ENCODE measurements around the gene BEND2. TPM values are rescaled to one million over a fixed set of nuclear protein-coding genes. Genes with fewer than 3 reads are reported as not detected.
"Not testable (repeated sequence)": the region's sequence is repeated elsewhere in the genome, so short reads cannot be mapped to it uniquely, and the experiment has no call there.

BEND2 gene
- polyA plus RNA-seq (ENCODE audit: insufficient read length in 4 of 4): under 1 TPM; 0.03 to 0.14 (median 0.05) TPM

DNA sequence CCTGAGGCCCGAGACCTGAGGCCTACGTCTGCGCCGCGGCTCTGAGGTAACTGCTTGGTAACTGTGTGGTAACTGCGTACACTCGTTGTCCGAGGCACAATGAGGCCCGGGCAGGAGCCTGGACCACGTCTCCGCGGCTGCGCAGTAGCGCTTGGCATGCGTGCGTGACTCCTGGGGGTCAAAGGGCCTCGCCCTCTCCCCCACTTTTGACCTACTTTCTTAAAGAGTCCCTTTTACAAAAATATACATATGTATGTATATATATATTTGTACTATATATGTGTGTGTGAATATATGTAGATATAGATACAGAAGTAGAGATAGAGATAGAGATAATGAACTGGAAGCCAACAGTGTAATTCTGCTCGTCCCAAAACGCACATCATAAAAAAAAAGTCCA, at the start of gene BEND2:
TSS of gene BEND2 (minus strand) at position 101 of the 400 bp plus-strand sequence. CDS start 136 bp downstream, outside the sequence.
- DNase-seq (ENCODE audit: low read depth in 4 of 4, low spot score in 2 of 4): no peak

DNA sequence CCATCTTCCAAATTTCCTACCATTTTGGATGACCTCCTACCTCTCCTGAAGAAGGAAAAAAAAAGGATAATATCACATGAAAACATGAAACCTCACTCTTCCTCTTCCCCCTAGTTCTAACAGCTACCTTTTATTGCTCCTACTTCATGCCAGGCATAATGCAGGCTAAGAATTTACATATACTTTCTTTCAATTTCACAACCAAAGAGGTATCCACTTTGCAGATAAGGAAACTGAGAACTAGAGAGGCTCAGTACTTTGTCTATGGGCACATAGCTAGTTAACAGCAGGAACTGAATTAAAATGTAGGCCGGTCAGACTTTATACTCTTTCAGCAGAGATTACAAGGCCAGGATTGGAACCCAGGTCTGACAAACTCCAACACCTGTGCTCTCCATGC, 34.4 kb upstream of the BEND2 start:
- DNase-seq (ENCODE audit: low read depth in 4 of 4, low spot score in 2 of 4): no peak

DNA sequence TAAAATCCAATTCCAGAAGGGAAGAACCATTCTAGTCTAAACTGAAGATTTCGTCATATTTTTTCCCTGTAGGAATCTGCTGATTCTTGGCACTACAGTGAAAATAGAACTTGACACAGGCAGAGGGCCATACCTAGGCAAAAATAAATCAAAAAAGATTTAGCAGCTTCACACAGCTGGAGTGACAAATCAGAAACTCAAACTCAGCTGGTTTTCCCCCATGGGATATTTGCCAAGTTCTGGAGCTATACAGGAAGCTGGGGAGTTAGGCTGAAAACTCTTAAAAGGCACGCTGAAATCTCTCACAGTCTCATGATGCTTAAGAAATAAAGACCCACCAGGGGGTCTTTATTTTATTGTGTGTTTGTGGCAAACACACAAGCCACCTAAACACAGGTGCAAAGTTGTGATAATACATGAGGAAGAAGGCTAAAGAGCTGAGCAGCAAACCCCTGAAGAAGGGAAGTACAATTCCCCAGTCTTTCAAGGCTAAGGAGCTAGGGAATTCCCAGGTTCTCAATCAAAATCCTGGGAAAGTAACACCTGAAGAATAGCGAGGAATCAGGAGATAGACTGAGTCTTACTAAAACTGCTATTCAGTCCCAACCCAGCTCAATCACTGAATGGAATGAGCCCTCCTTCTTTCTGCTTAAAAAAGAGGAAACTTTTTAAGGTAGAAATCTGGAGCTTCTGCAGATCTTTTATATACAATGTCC, 32.1 kb upstream of the BEND2 start:
- DNase-seq (ENCODE audit: low read depth in 4 of 4, low spot score in 2 of 4): no peak

DNA sequence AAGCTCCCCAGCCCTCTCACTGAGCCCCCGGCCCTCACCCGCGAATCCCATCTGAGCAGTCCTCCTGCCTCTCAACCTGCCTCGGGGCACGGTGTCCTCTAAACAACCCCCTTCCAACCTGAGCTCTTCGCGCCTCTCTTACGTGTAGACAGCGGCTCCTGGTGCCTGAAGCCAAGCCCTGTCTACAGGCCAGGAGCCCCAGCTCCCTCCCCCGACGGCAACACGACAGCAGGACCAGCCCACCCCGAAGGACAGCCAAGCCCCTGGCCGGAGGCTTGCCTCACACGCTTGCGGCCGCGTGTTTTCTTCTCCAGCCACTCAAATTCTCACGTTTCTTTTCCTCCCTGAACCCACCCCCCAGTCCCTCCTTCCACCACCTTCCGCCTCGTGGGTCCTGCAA, 9.0 kb upstream of the BEND2 start:
- DNase-seq (ENCODE audit: low read depth in 4 of 4, low spot score in 2 of 4): not testable (repeated sequence)

DNA sequence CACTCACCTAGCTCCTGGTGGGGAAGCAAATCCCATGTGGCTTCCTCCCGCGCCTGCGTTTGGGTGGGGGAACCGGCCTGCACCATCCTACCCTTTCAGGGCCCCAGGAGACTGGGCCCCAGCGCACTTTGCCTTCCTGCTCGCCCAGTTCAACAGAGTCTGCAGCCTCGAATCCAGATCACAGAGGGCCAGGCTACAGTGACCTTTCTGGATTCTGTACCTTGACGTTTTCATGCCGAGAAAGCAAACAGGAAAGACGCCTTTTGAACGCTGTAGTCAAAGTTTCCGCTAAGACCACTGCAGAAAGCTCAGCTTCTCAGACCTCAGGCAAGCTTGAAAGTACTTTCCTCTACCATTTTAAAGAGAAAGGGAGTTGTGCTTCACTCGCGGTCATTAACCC, 7.4 kb upstream of the BEND2 start:
- DNase-seq (ENCODE audit: low read depth in 4 of 4, low spot score in 2 of 4): no peak

DNA sequence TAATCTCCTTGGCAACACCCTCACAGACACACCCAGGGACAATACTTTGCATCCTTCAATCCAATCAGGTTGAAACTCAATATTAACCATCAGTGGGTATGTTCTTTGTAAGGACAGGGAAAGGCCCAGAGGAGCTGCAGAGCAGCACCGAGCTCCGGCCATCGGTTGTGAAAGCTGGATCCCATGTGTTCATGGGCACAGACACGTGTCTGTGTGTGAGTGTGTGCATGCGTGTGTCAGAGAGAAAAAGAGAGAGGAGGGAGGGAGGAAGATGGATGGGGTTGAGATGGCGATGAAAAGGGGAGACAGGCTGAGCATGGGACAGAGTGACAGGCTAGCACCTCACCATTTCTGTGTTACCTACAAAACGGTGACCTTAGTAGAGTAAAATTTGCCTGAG, 6.8 kb upstream of the BEND2 start:
- DNase-seq (ENCODE audit: low read depth in 4 of 4, low spot score in 2 of 4): no peak

DNA sequence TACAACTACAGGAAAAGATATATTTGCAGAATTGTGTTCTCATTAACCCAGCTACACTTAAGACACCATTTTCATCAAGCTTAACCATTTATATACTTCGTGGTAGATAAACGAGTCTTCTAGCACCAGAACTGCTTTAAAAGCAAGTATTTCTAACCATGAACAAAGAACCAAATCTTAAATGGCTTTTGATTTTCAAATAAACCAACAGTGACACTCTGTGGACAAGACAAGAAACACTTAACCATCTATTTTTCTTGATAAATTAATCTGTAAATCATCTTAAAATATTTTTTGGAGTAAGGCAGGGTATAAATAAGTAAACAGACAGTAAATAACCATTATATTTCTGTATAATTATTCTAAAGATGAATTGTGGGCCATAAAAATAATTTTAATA, 10.2 kb downstream of the BEND2 start:
- peak in 1 of 4 donors; percentile 10 for DNase-seq (ENCODE audit: low read depth in 4 of 4, low spot score in 2 of 4)

DNA sequence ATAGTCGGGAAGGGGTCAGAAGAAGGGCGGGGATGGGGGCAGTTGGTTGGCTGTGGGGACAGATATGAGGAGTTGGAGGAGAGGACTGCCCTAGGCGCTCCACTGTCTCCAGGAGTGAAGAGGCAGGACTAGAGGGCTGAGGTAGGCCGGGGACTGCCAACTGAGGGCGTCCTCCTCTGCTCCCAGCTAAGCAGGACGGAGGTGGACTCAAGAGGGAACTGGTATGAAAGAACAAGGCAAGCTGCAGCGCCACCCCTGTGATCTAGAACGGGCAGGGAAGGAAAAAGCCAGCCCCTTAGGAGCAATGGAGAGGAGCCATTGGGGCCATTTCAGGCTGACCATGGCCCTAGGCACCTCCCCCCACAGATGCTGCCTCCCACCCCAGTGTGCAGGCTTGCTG, 14.0 kb downstream of the BEND2 start:
- no peak for DNase-seq (ENCODE audit: low read depth in 4 of 4, low spot score in 2 of 4)

DNA sequence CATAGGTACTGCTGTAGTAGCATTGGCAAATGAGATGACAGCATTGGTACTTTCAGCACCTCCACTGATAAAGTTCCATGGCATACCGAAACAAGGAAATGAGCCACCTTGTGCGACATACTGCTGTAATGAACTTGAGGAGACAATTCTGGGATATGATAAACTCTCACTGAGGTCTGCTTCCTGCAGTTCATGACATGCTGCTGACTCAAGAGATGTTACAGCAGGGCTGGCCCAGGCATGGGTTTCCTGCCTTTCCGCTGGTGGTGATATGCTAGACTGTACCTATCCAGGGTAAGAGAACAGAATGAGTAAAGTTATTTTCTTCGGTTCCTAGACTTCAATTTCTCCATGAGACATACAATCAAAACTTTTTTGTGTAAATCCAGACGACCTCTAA, 17.1 kb downstream of the BEND2 start:
- DNase-seq (ENCODE audit: low read depth in 4 of 4, low spot score in 2 of 4): no peak

DNA sequence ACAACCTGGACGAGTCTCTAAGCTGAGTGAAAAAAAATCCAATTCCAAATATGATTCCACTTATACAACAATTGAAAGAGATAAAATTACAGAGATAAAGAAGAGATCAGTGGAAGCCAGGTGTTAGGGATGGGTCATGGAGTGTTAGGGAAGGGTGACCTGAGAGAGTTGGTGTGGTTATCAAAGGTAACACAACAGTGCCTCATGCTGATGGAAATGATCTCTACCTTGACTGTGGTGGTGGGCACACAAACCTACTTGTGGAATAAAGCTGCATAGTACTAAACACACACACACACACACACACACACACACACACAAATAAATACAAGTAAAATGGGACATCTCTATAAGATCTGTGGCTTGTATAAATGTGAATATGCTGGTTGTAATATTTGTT, 26.0 kb downstream of the BEND2 start:
- no peak for DNase-seq (ENCODE audit: low read depth in 4 of 4, low spot score in 2 of 4)

DNA sequence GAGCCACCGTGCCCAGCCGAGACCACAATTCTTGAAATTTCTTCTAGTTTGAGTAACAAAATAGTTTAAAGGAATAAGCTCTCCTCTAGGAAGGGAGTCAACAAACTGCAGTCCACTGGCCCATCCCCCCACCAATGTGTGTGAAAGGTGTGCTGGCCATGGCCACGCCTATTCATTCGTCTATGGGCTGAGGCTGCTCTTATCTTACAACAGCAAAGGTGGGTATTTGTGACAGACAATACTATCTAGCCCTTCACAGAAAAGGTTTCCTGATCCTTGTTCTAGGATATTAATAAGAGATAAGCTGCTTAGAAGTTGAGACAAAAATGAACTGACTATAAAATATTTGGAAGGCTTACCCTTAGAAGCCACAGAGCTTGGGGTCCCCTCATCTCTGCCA, 41.2 kb downstream of the BEND2 start:
- no peak for DNase-seq (ENCODE audit: low read depth in 4 of 4, low spot score in 2 of 4)

DNA sequence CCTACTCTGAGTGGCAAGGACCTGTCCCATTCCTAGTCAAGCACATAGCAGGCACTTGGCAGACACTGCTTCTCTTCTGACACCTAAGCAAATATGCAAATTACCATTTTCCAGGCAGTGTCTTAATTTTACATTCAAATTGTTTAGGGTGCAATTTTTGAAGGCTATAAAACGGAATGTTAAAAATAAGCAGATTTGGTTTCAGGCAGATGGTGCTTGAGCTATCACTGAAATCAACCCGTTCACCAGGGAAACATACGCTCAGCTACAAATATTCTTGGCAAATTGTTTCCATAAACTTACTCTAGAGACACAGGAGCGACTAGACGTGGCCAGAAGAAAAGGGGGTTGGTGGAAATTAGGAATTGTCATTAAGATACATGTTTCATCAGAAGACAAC, 45.7 kb downstream of the BEND2 start:
- no peak for DNase-seq (ENCODE audit: low read depth in 4 of 4, low spot score in 2 of 4)

DNA sequence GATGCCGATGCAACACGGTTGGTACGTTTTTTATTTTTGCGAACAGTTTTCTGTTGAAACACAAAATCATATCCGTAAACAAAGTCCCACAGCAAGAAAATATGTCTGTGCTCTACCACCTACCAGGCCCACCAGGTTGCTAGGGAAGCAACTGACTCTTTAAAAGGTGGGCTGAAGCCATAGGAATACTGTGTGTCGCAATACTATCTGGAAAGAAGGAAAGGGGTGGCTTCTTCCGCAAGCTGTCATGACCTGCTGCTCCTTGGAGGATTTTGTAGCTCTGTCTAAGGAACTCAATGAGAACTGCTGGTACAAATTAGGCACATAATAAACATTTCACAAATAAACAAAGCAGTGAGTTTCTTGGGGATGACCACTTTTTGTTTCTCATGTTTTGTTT, 46.5 kb downstream of the BEND2 start:
- DNase-seq (ENCODE audit: low read depth in 4 of 4, low spot score in 2 of 4): no peak

DNA sequence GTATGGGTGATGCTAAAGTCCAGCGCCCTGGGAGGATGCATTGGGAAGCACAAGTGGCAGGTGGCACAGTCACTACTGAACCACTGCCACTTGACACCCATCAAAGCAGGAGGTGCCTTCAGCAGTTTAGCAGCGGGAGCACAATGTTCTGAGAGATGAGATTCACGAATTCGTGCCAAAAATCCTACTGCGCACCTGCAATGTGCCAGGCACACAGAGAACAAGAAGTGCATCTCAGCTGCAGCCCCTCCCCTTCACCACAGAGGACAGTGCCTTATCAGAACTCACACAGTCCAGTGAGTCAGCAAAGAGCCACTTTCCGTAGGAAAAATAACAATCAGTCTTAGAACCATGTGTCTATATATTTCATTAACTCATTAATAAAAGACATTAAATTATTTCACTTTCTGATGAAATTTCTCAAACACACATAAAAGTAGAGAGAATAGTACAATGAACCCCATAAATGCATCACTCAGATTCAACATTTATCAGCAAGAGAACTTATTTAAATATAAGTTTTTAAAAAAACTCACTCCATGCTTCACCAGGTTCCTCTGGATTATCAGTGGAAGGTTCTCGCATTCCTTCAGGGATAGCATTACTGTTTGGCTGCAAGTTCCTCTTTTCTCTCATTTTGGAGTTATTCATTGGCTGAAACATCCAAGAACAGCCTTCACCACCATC, 47.0 kb downstream of the BEND2 start:
- no peak for DNase-seq (ENCODE audit: low read depth in 4 of 4, low spot score in 2 of 4)

DNA sequence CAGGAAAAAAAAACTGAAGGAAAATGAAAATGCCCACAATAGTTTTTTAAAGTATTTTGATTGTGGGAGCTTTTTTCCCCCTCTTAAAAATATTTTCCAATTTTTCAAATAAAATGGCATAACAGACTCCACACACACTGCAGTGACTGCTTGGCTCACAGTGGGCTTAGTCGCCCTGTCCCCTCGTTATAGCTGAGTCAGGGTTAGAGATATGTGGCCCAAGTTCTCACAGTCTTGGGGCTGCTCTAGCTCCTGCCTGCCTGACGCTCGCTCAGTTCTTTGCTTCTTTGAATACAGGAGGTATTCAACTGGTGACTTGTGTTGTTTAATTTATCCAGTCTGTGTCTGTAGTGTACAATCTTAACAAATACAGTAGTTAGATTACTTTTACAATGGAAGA, 47.7 kb downstream of the BEND2 start:
- DNase-seq (ENCODE audit: low read depth in 4 of 4, low spot score in 2 of 4): no peak

DNA sequence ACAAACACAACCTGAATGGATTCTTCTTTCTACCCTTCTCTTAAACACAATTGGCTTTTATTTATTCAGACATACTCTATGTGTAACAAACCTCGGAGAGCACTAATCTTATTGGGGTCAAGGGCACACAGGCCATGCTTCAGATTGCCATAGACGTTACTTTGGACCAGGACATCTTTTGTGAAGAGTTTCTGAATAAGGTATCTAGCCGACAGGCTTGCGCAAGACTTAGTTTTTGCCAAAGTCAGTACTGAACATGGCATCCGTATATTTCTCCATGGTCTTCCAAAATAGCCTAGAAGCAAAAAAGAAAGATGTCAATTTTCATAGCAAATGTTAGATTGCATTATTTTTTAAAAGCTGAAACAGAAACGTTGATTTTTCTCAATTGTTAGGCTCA, 49.8 kb downstream of the BEND2 start:
- DNase-seq (ENCODE audit: low read depth in 4 of 4, low spot score in 2 of 4): no peak

DNA sequence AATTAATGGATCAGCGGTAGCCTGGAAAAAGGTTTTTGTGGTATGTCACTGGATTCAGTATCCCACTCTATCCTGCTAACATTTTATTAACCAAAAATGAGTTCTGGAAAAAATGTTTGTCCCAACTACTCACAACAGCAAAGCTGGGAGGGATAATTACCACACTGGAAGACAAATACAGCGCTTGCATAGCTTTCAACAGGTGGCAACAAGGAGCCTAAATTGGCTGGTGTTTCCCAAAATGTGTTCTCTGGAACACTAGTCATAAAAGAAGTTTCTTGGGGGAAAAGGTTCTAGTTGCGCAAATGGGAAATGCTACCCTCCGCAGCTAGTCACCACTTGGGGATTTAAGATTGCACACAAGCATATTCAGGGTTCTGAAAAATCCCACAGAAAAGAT, 54.6 kb downstream of the BEND2 start:
- DNase-seq (ENCODE audit: low read depth in 4 of 4, low spot score in 2 of 4): no peak

DNA sequence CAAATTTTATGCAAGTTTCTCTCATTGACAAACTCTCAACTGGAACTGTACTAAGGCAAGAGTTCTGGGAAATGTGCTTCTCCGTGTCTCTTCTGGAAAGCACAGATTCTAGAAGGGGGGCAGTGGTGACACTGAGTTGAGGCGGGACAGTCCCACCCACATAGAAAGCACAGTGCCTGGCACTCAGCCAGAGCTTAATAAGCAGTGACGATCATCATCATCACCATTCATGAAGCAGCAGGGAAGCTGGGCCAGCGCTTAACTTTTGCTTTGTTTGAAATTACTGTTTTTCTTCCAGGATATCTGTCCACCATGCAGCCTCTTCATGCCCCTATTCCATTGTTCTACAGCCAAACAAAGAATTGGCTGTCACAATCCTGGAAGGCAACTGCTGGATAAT, 60.3 kb downstream of the BEND2 start:
- no peak for DNase-seq (ENCODE audit: low read depth in 4 of 4, low spot score in 2 of 4)

DNA sequence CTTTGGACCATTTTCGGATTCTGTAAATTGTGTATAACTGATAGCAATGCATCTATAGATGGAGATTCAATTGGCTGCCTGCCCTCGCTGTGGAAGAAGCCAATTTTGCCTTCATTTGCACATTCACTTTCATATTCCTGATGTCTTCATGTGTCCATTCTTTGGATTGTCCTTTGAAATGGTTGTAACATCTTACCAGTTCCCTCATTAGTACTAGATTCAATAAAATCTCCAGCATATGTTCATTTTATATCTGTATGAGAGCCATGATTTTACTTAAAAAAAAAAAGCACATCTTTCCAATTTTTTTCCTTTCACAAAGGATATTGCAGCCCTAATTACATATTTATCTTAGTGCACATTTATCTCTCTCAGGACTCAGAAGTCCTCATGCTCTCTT, 61.7 kb downstream of the BEND2 start:
- no peak for DNase-seq (ENCODE audit: low read depth in 4 of 4, low spot score in 2 of 4)

DNA sequence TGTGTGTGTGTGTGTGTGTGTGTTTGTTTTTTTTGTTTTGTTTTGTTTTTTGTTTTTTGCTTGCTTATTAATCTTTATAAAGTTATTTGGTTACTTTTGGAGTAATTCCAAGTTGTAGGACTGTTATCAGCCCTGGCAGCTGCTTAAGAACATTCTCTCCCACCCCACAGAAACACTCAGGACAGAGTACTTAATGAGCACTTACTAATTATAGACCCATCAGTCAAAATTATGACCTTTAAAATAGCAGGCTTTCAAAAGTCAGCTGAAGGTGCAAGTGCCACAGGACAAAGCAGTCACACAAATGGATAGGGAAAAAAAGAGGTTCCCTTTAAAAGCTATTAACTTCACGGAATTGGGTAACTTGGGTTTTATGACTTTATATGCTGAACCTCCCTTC, 69.0 kb downstream of the BEND2 start:
- DNase-seq (ENCODE audit: low read depth in 4 of 4, low spot score in 2 of 4): no peak

DNA sequence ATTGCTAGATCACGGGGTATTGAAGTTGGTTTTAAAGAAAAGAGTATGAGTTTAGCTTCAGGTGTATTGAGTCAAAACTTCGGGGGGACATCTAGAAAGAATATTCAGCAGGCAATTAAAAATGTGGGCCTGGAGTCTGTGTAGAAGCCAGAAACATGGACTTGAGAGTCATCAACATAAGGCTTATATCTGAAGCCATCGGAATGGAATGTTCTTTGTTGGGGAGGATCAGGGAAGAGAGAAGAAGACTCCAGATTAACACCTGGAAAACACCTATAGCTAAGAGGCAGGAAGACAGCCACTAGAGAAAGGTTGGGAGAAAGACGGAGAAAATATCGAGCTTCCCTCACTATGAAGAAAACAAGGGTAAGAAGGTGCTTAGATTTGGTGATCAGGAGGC, 69.5 kb downstream of the BEND2 start:
- DNase-seq (ENCODE audit: low read depth in 4 of 4, low spot score in 2 of 4): no peak

DNA sequence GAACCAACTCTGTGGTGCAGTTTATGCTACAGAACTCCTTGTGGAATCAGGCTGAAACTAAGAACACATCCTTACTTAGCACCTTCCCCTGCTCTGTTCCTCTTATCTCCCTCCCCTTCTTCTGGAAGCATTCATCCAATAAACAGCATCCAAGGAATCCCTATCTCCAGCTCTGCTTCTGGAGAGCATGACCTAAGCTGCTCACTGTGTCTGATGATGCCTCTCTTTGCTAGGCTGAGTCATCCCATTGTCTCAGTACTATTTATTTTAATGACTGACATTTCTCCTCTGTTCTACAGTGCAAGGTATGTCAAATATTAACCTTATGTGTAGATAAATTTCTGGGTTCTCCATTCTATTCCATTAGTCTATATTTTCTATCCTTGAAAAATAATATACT, 71.2 kb downstream of the BEND2 start:
- DNase-seq (ENCODE audit: low read depth in 4 of 4, low spot score in 2 of 4): no peak

All from left renal cortex interstitium (tissue), 4 donors.